Ishikawa (cell line): ENCODE data around the gene PTGER1.

Experiments used
- CEBPB ChIP-seq: IDR thresholded peaks from 2 replicates; pipeline ENCODE4 v1.6.1; 2012
- CREB1 ChIP-seq: IDR thresholded peaks from 2 replicates; pipeline ENCODE4 v1.6.1; 2012; ENCODE audit warnings: low read depth
- EGR1 ChIP-seq: IDR thresholded peaks from 2 replicates; pipeline ENCODE4 v1.6.1; 2012
- EP300 ChIP-seq: IDR thresholded peaks from 2 replicates; pipeline ENCODE4 v1.6.1; 2012; ENCODE audit warnings: borderline replicate concordance
- FOXM1 ChIP-seq: IDR thresholded peaks from 2 replicates; pipeline ENCODE4 v1.6.1; 2012; ENCODE audit warnings: low read depth, borderline replicate concordance
- NFIC ChIP-seq: IDR thresholded peaks from 2 replicates; pipeline ENCODE4 v1.6.1; 2012
- RAD21 ChIP-seq: IDR thresholded peaks from 2 replicates; pipeline ENCODE4 v1.6.1; 2012; ENCODE audit warnings: low read depth
- REST ChIP-seq: IDR thresholded peaks from 2 replicates; pipeline ENCODE4 v1.6.1; 2012; ENCODE audit warnings: low read depth, mild to moderate bottlenecking
- TAF1 ChIP-seq: IDR thresholded peaks from 2 replicates; pipeline ENCODE4 v1.6.1; 2012; ENCODE audit warnings: low read depth, mild to moderate bottlenecking
- TCF12 ChIP-seq: IDR thresholded peaks from 2 replicates; pipeline ENCODE4 v1.6.1; 2012; ENCODE audit warnings: low read depth
- TEAD4 ChIP-seq: IDR thresholded peaks from 2 replicates; pipeline ENCODE4 v1.6.1; 2012
- YY1 ChIP-seq: IDR thresholded peaks from 2 replicates; pipeline ENCODE4 v1.6.1; 2012; ENCODE audit warnings: low read depth
- ZBTB7A ChIP-seq: IDR thresholded peaks from 2 replicates; pipeline ENCODE4 v1.6.1; 2012; ENCODE audit warnings: low read depth
- TF ChIP-seq, protein P1 (sequence below): IDR thresholded peaks from 2 replicates; pipeline ENCODE4 v1.6.1; 2012
- TF ChIP-seq, protein P2 (sequence below): IDR thresholded peaks from 2 replicates; pipeline ENCODE4 v1.6.1; 2012

PTGER1 gene

DNA sequence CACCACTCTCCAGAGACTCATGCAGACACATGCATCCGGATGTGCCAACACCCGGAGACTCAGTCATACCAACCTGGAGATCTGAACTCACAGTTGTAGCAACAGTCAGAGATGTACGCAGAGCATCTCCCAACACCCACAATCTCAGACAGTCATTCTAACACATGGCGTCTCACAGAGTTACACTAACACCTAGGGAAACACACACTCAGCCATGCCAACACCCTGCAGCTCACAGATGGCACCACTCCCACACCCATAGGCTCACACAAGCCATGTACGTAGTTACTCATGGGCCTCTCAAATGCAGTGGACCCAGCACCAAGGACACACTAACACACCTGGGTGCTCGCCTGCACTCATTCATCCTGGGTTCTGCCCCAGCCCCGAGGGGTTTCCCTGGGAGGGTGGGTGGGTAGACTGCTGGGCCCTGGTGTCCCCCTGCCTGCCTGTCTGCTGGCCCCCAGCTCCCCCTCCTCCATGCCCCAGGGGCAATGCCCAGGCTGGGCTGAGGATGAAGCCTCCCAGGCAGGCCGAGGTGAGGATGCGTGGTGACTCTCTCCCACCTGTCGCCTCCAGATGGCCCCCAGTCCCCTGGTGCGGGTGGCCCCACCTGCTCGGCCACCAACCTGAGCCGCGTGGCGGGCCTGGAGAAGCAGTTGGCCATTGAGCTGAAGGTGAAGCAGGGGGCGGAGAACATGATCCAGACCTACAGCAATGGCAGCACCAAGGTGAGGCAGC is 32.1 kb downstream of the PTGER1 start:
- no peak for TF ChIP-seq EP300
- no peak for TF ChIP-seq RAD21
- TF ChIP-seq CREB1 = no peak
- TF ChIP-seq EGR1 = no peak
- TF ChIP-seq, protein P1, sequence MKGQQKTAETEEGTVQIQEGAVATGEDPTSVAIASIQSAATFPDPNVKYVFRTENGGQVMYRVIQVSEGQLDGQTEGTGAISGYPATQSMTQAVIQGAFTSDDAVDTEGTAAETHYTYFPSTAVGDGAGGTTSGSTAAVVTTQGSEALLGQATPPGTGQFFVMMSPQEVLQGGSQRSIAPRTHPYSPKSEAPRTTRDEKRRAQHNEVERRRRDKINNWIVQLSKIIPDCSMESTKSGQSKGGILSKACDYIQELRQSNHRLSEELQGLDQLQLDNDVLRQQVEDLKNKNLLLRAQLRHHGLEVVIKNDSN = no peak
- no peak for TF ChIP-seq TAF1
- TF ChIP-seq FOXM1 = no peak
- TF ChIP-seq TEAD4 = no peak
- no peak for TF ChIP-seq NFIC
- TF ChIP-seq ZBTB7A = no peak
- TF ChIP-seq YY1 = no peak
- TF ChIP-seq, protein P2, sequence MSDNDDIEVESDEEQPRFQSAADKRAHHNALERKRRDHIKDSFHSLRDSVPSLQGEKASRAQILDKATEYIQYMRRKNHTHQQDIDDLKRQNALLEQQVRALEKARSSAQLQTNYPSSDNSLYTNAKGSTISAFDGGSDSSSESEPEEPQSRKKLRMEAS = no peak

DNA sequence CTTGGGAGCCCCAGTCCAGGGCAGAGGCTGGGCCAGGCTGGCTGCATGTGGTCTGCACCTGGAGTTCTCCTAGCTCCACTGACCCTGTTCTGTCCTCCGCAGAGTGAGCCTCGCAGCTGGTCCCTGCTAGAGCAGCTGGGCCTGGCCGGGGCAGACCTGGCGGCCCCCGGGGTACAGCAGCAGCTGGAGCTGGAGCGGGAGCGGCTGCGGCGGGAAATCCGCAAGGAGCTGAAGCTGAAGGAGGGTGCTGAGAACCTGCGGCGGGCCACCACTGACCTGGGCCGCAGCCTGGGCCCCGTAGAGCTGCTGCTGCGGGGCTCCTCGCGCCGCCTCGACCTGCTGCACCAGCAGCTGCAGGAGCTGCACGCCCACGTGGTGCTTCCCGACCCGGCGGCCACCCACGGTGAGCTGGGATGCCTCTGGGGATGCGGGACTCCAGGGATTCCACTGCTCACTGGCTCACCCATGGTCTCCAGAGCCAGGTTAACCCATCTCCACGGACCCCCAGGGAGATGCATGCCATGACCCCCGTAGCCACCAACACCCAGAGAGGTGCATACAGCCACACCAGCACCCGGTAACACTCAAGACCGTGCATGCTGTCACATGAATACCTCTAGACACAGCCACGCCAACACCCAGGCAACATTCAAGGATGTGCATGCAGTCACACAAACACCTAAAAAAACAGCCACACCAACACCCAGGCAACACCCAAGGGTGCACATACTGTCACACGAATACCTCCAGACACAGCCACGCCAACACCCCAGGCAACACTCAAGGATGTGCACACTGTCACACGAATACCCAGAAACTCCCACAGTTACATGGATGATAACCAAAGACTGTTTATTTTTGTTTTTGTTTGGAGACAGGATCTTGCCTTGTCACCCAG is 33.9 kb downstream of the PTGER1 start:
- TF ChIP-seq RAD21 = no peak
- TF ChIP-seq NFIC = no peak
- TF ChIP-seq ZBTB7A = no peak
- TF ChIP-seq REST = no peak
- no peak for TF ChIP-seq FOXM1
- no peak for TF ChIP-seq CEBPB
- no peak for TF ChIP-seq EP300
- TF ChIP-seq CREB1 = no peak
- no peak for TF ChIP-seq TCF12
- TF ChIP-seq, protein P2 = no peak
- TF ChIP-seq EGR1 = no peak
- TF ChIP-seq YY1 = no peak
- TF ChIP-seq, protein P1 = no peak
- no peak for TF ChIP-seq TAF1
- no peak for TF ChIP-seq TEAD4

DNA sequence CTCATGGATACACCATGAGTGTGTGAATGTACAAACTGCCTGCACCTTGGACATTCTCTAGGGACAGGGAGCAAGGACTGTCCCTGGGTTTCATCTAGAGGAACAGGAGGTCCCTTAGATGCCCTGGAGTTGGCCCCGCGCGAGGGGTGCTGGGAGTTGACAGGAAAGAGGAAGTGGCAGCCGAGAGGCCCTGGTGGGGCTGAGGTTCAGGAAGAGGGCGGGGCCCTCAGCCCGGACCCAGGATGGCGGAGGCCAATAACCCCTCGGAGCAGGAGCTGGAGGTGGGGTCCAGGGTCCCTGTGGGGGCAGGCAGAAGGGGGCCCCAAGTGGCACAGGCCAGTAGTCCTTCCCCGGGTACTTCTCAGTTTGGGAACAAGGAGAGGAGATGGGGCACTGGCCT is 35.1 kb downstream of the PTGER1 start:
- TF ChIP-seq RAD21 (no peak), EP300 (no peak), CEBPB (no peak), TEAD4 (no peak), TAF1 (no peak), EGR1 (no peak), FOXM1 (no peak), NFIC (no peak), TCF12 (no peak), CREB1 (no peak), REST (no peak), ZBTB7A (no peak)
- TF ChIP-seq, protein P1 = no peak

DNA sequence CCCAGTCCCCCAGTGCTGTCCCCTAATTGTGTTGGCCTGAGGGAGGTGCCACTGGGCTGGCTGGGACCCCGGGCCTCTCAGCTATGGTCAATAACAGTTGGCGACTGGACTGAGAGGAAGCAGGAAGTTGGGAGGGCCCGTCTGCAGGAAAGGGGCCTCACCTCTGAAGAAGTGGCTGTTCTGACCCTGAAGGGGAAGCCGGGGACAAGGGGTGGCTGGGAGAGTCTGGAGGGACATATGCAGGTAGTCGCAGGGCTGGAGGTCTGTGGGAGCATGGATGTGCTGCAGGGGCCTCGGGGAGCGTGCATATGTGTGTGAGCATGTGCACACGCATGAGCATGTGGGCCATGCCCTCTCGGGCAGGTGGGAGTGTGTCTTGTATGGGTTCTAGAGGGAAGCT is 36.1 kb downstream of the PTGER1 start:
- TF ChIP-seq FOXM1 = no peak
- TF ChIP-seq CEBPB = no peak
- no peak for TF ChIP-seq EP300
- no peak for TF ChIP-seq RAD21
- no peak for TF ChIP-seq YY1
- no peak for TF ChIP-seq NFIC
- no peak for TF ChIP-seq ZBTB7A
- no peak for TF ChIP-seq CREB1
- TF ChIP-seq TCF12 = no peak
- no peak for TF ChIP-seq TAF1
- TF ChIP-seq REST = no peak
- no peak for TF ChIP-seq EGR1
- TF ChIP-seq TEAD4 = no peak
